ENCODE measurements around the gene PON3. TPM values are rescaled to one million over a fixed set of nuclear protein-coding genes. Genes with fewer than 3 reads are reported as not detected.

Gene PON3
- polyA plus RNA-seq, 2 of the 4 experiments (the other 2 are of a cell fraction): 48.7 to 142 TPM

DNA sequence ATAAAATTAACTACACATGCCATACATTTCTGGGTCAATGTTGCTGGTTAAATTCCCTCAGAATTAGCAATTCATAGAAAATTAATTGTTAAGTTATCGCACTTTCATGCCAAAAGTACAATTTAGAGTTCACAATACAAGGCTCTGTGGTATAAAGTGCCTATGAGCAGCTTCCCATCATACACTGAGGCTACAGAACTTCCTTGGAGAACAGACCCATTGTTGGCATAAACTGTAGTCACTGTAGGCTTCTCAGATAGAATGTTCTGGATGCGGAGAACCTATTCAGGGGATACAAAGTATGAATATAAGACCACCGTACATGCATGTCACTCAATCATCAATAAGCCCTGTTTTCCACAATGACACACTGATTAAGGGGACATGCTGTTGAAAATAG, 9.0 kb upstream of the PON3 start:
- Histone ChIP-seq H3K4me1 (peaks cover 87% of the 10 kb centered on the region), H3K9me3 (no peaks in the 10 kb centered on the region), H3K27ac (peak overlapping the region in 1 of 2 experiments; percentile 72; a peak in 2 of 6 replicates), H3K4me2 (no peak overlapping the region), H3K4me3 (no peak overlapping the region)
- FAIRE-seq: no peak
- WGBS (ENCODE audit: missing lambda C conversion rate): 90% methylated on average over 3 of the region's 3 CpGs
- CTCF ChIA-PET: interaction anchor here (1.2 to 5.8 kb wide), 5 partner anchors 9 to 283 kb away, joined by 3 to 39 read pairs (median 5); partner anchors contain the start of gene PON3
- no peak for DNase-seq (ENCODE audit: low read depth in 1 of 2, low spot score in 1 of 2)
- POLR2A ChIA-PET: no interaction called here
- TF ChIP-seq, protein P1, sequence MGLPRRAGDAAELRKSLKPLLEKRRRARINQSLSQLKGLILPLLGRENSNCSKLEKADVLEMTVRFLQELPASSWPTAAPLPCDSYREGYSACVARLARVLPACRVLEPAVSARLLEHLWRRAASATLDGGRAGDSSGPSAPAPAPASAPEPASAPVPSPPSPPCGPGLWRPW (IDR thresholded peaks at IDR 0.05): no peak
- TF ChIP-seq, protein P2, sequence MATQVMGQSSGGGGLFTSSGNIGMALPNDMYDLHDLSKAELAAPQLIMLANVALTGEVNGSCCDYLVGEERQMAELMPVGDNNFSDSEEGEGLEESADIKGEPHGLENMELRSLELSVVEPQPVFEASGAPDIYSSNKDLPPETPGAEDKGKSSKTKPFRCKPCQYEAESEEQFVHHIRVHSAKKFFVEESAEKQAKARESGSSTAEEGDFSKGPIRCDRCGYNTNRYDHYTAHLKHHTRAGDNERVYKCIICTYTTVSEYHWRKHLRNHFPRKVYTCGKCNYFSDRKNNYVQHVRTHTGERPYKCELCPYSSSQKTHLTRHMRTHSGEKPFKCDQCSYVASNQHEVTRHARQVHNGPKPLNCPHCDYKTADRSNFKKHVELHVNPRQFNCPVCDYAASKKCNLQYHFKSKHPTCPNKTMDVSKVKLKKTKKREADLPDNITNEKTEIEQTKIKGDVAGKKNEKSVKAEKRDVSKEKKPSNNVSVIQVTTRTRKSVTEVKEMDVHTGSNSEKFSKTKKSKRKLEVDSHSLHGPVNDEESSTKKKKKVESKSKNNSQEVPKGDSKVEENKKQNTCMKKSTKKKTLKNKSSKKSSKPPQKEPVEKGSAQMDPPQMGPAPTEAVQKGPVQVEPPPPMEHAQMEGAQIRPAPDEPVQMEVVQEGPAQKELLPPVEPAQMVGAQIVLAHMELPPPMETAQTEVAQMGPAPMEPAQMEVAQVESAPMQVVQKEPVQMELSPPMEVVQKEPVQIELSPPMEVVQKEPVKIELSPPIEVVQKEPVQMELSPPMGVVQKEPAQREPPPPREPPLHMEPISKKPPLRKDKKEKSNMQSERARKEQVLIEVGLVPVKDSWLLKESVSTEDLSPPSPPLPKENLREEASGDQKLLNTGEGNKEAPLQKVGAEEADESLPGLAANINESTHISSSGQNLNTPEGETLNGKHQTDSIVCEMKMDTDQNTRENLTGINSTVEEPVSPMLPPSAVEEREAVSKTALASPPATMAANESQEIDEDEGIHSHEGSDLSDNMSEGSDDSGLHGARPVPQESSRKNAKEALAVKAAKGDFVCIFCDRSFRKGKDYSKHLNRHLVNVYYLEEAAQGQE (IDR thresholded peaks at IDR 0.05): no peak
- TF ChIP-seq CEBPB (IDR thresholded peaks at IDR 0.05) (no peak), MAFK (IDR thresholded peaks at IDR 0.05; ENCODE audit: partially characterized antibody) (no peak), CHD4 (IDR thresholded peaks at IDR 0.05; ENCODE audit: borderline replicate concordance) (no peak), CHD2 (IDR thresholded peaks at IDR 0.05; ENCODE audit: low read length, partially characterized antibody) (no peak), EHF (CRISPR knock-in tag; IDR thresholded peaks at IDR 0.05) (no peak), EP300 (IDR thresholded peaks at IDR 0.05) (no peak), TFCP2L1 (CRISPR knock-in tag; IDR thresholded peaks at IDR 0.05) (no peak)
- TF ChIP-seq, protein P3, sequence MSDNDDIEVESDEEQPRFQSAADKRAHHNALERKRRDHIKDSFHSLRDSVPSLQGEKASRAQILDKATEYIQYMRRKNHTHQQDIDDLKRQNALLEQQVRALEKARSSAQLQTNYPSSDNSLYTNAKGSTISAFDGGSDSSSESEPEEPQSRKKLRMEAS (IDR thresholded peaks at IDR 0.05): no peak
- TF ChIP-seq, protein P4, sequence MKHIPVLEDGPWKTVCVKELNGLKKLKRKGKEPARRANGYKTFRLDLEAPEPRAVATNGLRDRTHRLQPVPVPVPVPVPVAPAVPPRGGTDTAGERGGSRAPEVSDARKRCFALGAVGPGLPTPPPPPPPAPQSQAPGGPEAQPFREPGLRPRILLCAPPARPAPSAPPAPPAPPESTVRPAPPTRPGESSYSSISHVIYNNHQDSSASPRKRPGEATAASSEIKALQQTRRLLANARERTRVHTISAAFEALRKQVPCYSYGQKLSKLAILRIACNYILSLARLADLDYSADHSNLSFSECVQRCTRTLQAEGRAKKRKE (CRISPR knock-in tag; IDR thresholded peaks at IDR 0.05; ENCODE audit: low read depth): no peak
- TF ChIP-seq, protein P5, sequence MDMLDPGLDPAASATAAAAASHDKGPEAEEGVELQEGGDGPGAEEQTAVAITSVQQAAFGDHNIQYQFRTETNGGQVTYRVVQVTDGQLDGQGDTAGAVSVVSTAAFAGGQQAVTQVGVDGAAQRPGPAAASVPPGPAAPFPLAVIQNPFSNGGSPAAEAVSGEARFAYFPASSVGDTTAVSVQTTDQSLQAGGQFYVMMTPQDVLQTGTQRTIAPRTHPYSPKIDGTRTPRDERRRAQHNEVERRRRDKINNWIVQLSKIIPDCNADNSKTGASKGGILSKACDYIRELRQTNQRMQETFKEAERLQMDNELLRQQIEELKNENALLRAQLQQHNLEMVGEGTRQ (IDR thresholded peaks at IDR 0.05): no peak
- TF ChIP-seq, protein P6, sequence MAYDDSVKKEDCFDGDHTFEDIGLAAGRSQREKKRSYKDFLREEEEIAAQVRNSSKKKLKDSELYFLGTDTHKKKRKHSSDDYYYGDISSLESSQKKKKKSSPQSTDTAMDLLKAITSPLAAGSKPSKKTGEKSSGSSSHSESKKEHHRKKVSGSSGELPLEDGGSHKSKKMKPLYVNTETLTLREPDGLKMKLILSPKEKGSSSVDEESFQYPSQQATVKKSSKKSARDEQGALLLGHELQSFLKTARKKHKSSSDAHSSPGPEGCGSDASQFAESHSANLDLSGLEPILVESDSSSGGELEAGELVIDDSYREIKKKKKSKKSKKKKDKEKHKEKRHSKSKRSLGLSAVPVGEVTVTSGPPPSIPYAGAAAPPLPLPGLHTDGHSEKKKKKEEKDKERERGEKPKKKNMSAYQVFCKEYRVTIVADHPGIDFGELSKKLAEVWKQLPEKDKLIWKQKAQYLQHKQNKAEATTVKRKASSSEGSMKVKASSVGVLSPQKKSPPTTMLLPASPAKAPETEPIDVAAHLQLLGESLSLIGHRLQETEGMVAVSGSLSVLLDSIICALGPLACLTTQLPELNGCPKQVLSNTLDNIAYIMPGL (CRISPR knock-in tag; IDR thresholded peaks at IDR 0.05; ENCODE audit: borderline replicate concordance): no peak
- TF ChIP-seq, protein P7, sequence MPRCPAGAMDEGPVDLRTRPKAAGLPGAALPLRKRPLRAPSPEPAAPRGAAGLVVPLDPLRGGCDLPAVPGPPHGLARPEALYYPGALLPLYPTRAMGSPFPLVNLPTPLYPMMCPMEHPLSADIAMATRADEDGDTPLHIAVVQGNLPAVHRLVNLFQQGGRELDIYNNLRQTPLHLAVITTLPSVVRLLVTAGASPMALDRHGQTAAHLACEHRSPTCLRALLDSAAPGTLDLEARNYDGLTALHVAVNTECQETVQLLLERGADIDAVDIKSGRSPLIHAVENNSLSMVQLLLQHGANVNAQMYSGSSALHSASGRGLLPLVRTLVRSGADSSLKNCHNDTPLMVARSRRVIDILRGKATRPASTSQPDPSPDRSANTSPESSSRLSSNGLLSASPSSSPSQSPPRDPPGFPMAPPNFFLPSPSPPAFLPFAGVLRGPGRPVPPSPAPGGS (IDR thresholded peaks at IDR 0.05): no peak
- ATAC-seq: no peak

DNA sequence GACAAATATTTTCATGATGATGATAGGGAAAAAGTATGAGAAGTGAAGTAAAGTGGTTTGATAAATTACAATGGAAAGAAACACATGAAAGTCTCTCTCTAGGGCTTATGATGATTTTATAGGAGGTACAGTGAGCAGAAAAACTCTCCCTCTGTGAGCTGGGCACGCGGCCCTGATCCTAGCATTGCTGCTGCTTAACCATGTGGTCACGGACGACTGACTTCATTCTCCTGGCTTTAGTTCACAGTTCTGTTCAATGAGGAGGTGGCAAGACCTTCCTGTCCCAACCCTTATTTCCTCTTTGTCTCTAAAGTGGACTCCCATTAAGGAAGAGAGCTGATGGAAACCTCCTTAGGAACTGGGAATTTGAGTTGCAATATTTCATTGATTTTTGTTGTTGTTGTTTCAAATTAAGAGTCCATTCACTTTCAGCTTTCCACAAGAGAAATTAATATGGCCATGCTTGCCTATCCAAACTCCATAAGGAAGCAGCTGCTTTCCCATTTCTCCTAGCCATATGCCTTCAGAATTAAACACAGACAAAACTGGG, 8.2 kb upstream of the PON3 start:
- H3K27ac ChIP-seq: peak overlapping the region; percentile 19 to 72; a peak in 4 of 6 replicates
- no peak for DNase-seq (ENCODE audit: low read depth in 1 of 2, low spot score in 1 of 2)
- no peak overlapping the region for H3K4me3 ChIP-seq
- ATAC-seq: peak in 1 of 2 experiments; percentile 30; a peak in 2 of 6 replicates
- TF ChIP-seq, protein P3 (IDR thresholded peaks at IDR 0.05): 0 out of 2 replicates have a peak, but pooled peaks have one; percentile 28
- TF ChIP-seq, protein P4 (CRISPR knock-in tag; IDR thresholded peaks at IDR 0.05; ENCODE audit: low read depth): no peak
- no peaks in the 10 kb centered on the region for H3K9me3 ChIP-seq
- WGBS (ENCODE audit: missing lambda C conversion rate): 59% methylated on average over 4 of the region's 4 CpGs
- POLR2A ChIA-PET: no interaction called here
- peak overlapping the region; percentile 29 for H3K4me2 ChIP-seq
- CTCF ChIA-PET: interaction anchor here (1.2 to 5.8 kb wide), 5 partner anchors 8 to 283 kb away, joined by 3 to 39 read pairs (median 4); partner anchors contain the start of gene PON3
- no peak for FAIRE-seq
- H3K4me1 ChIP-seq: peaks cover 92% of the 10 kb centered on the region

Data from A549 (cell line).